ENCODE measurements around the gene STX5.

- TF ChIP-seq CTCF (IDR thresholded peaks at IDR 0.05) = no peak
- TF ChIP-seq POLR2A (IDR thresholded peaks at IDR 0.05) = no peak
These were observed 42.3 kb downstream of the STX5 start for GRCh38 chr11:62789576-62789975.

All from body of pancreas (tissue), 4 donors.